ENCODE data around the gene MAML1.

Gene MAML1

GRCh38 chr5:179802207-179802883 lies 69.7 kb downstream of the MAML1 start:
- H3K36me3 ChIP-seq (ENCODE audit: control insufficient read depth in 4 of 4, insufficient read depth in 4 of 4, low read length in 3 of 4), result peaks cover 11 to 41% (median 34%) of the 10 kb centered on the region in 4 experiments
- ChIA-PET POLR2A (interaction anchor here (0.9 to 9.1 kb wide), 3 partner anchors 17 to 36 kb away, joined by 3 to 131 read pairs (median 3); partner anchors contain the start of gene SQSTM1), CTCF (interaction anchor here (0.7 to 5.2 kb wide), 20 partner anchors 9 to 99 kb away, joined by 3 to 124 read pairs (median 6); partner anchors contain the start of genes LTC4S, MAML1 and SQSTM1)
- peaks cover 4 to 44% (median 42%) of the 10 kb centered on the region in 4 experiments for H3K4me1 ChIP-seq (ENCODE audit: control extremely low read depth in 1 of 4, control insufficient read depth in 4 of 4, insufficient read depth in 4 of 4, low read length in 3 of 4)
- no peak overlapping the region for H3K4me3 ChIP-seq (ENCODE audit: control insufficient read depth in 1 of 7, extremely low read depth in 1 of 7, insufficient read depth in 4 of 7, low read depth in 2 of 7, low read length in 6 of 7)
- 96% methylated on average over 19 of the region's 19 CpGs for WGBS (ENCODE audit: insufficient coverage)
- H3K27ac ChIP-seq (ENCODE audit: insufficient read depth in 1 of 2, low read depth in 1 of 2, low read length in 2 of 2, poor library complexity in 1 of 2, severe bottlenecking in 2 of 2), result no peak overlapping the region
- no peaks in the 10 kb centered on the region for H3K9me3 ChIP-seq (ENCODE audit: control extremely low read depth in 1 of 5, control insufficient read depth in 4 of 5, insufficient read depth in 2 of 5, low read depth in 1 of 5, low read length in 4 of 5)
- no peak for DNase-seq
- H3K27me3 ChIP-seq (replicated peaks in 2 of 5; ENCODE audit: control insufficient read depth in 4 of 5, insufficient read depth in 5 of 5, low read length in 4 of 5), result no peaks in the 10 kb centered on the region

- CTCF ChIA-PET, result interaction anchor here (1.2 to 5.2 kb wide), 8 partner anchors 10 to 61 kb away, joined by 3 to 124 read pairs (median 24); partner anchors contain the start of genes LTC4S and SQSTM1
- Histone ChIP-seq H3K27ac (ENCODE audit: insufficient read depth in 1 of 2, low read depth in 1 of 2, low read length in 2 of 2, poor library complexity in 1 of 2, severe bottlenecking in 2 of 2) (peak overlapping the region in 1 of 2 experiments; percentile 25), H3K9me3 (ENCODE audit: control extremely low read depth in 1 of 5, control insufficient read depth in 4 of 5, insufficient read depth in 2 of 5, low read depth in 1 of 5, low read length in 4 of 5) (no peaks in the 10 kb centered on the region), H3K4me1 (ENCODE audit: control extremely low read depth in 1 of 4, control insufficient read depth in 4 of 4, insufficient read depth in 4 of 4, low read length in 3 of 4) (peaks cover 4 to 48% (median 42%) of the 10 kb centered on the region in 4 experiments), H3K36me3 (ENCODE audit: control insufficient read depth in 4 of 4, insufficient read depth in 4 of 4, low read length in 3 of 4) (peaks cover 11 to 39% (median 29%) of the 10 kb centered on the region in 4 experiments), H3K4me3 (ENCODE audit: control insufficient read depth in 1 of 7, extremely low read depth in 1 of 7, insufficient read depth in 4 of 7, low read depth in 2 of 7, low read length in 6 of 7) (peak overlapping the region in 2 of 7 experiments; percentile 19 to 42), H3K27me3 (replicated peaks in 2 of 5; ENCODE audit: control insufficient read depth in 4 of 5, insufficient read depth in 5 of 5, low read length in 4 of 5) (no peaks in the 10 kb centered on the region)
- 68% methylated on average over 3 of the region's 11 CpGs for WGBS (ENCODE audit: insufficient coverage)
- POLR2A ChIA-PET, result interaction anchor here (1.0 to 9.1 kb wide), 4 partner anchors 17 to 33 kb away, joined by 3 to 131 read pairs (median 7); partner anchors contain the start of gene SQSTM1
- peak in 1 of 3 donors; percentile 31 for DNase-seq
Measured at GRCh38 chr5:179802950-179803562, 70.4 kb downstream of the MAML1 start.

GRCh38 chr5:179803651-179804554 lies 71.3 kb downstream of the MAML1 start:
- Histone ChIP-seq H3K9me3 (ENCODE audit: control extremely low read depth in 1 of 5, control insufficient read depth in 4 of 5, insufficient read depth in 2 of 5, low read depth in 1 of 5, low read length in 4 of 5) (no peaks in the 10 kb centered on the region), H3K4me1 (ENCODE audit: control extremely low read depth in 1 of 4, control insufficient read depth in 4 of 4, insufficient read depth in 4 of 4, low read length in 3 of 4) (peaks cover 4 to 49% (median 42%) of the 10 kb centered on the region in 4 experiments), H3K4me3 (ENCODE audit: control insufficient read depth in 1 of 7, extremely low read depth in 1 of 7, insufficient read depth in 4 of 7, low read depth in 2 of 7, low read length in 6 of 7) (peak overlapping the region in 5 of 7 experiments; percentile 12 to 83 (median 75)), H3K27me3 (replicated peaks in 2 of 5; ENCODE audit: control insufficient read depth in 4 of 5, insufficient read depth in 5 of 5, low read length in 4 of 5) (no peaks in the 10 kb centered on the region), H3K27ac (ENCODE audit: insufficient read depth in 1 of 2, low read depth in 1 of 2, low read length in 2 of 2, poor library complexity in 1 of 2, severe bottlenecking in 2 of 2) (peak overlapping the region; percentile 62 to 64), H3K36me3 (ENCODE audit: control insufficient read depth in 4 of 4, insufficient read depth in 4 of 4, low read length in 3 of 4) (peaks cover 9 to 30% (median 22%) of the 10 kb centered on the region in 4 experiments)
- ChIA-PET POLR2A (interaction anchor here (0.6 to 9.1 kb wide), 6 partner anchors 12 to 32 kb away, joined by 3 to 131 read pairs (median 4); partner anchors contain the start of gene SQSTM1), CTCF (interaction anchor here (0.7 to 5.2 kb wide), 7 partner anchors 9 to 60 kb away, joined by 3 to 124 read pairs (median 19); partner anchors contain the start of genes LTC4S and SQSTM1)
- DNase-seq, result peak; percentile 63 to 88 (median 82)
- WGBS (ENCODE audit: insufficient coverage), result 30% methylated on average over 12 of the region's 18 CpGs

GRCh38 chr5:179804555-179804947 lies 71.9 kb downstream of the MAML1 start:
- Histone ChIP-seq H3K4me3 (ENCODE audit: control insufficient read depth in 1 of 7, extremely low read depth in 1 of 7, insufficient read depth in 4 of 7, low read depth in 2 of 7, low read length in 6 of 7) (peak overlapping the region in 6 of 7 experiments; percentile 19 to 83 (median 75)), H3K27ac (ENCODE audit: insufficient read depth in 1 of 2, low read depth in 1 of 2, low read length in 2 of 2, poor library complexity in 1 of 2, severe bottlenecking in 2 of 2) (peak overlapping the region in 1 of 2 experiments; percentile 62), H3K9me3 (ENCODE audit: control extremely low read depth in 1 of 5, control insufficient read depth in 4 of 5, insufficient read depth in 2 of 5, low read depth in 1 of 5, low read length in 4 of 5) (no peaks in the 10 kb centered on the region), H3K36me3 (ENCODE audit: control insufficient read depth in 4 of 4, insufficient read depth in 4 of 4, low read length in 3 of 4) (peaks cover 4 to 24% (median 15%) of the 10 kb centered on the region in 4 experiments), H3K4me1 (ENCODE audit: control extremely low read depth in 1 of 4, control insufficient read depth in 4 of 4, insufficient read depth in 4 of 4, low read length in 3 of 4) (peaks cover 4 to 49% (median 42%) of the 10 kb centered on the region in 4 experiments), H3K27me3 (replicated peaks in 2 of 5; ENCODE audit: control insufficient read depth in 4 of 5, insufficient read depth in 5 of 5, low read length in 4 of 5) (no peaks in the 10 kb centered on the region)
- CTCF ChIA-PET, result interaction anchor here (1.0 to 5.2 kb wide), 4 partner anchors 8 to 34 kb away, joined by 4 to 124 read pairs (median 36); partner anchors contain the start of gene SQSTM1
- no peak for DNase-seq
- 86% methylated on average over 8 of the region's 8 CpGs for WGBS (ENCODE audit: insufficient coverage)
- POLR2A ChIA-PET, result interaction anchor here (1.3 to 9.1 kb wide), 2 partner anchors 15 to 32 kb away, joined by 4 to 131 read pairs; partner anchors contain the start of gene SQSTM1

- ChIA-PET POLR2A (interaction anchor here (0.7 to 9.1 kb wide), 3 partner anchors 8 to 20 kb away, joined by 3 to 131 read pairs (median 4); partner anchors contain the start of gene SQSTM1), CTCF (interaction anchor here (0.9 to 1.5 kb wide), 2 partner anchors 10 to 14 kb away, joined by 4 read pairs; no protein-coding TSS in a partner anchor)
- peaks cover 4 to 49% (median 42%) of the 10 kb centered on the region in 4 experiments for H3K4me1 ChIP-seq (ENCODE audit: control extremely low read depth in 1 of 4, control insufficient read depth in 4 of 4, insufficient read depth in 4 of 4, low read length in 3 of 4)
- no peaks in the 10 kb centered on the region for H3K9me3 ChIP-seq (ENCODE audit: control extremely low read depth in 1 of 5, control insufficient read depth in 4 of 5, insufficient read depth in 2 of 5, low read depth in 1 of 5, low read length in 4 of 5)
- peak overlapping the region in 1 of 2 experiments; percentile 64 for H3K27ac ChIP-seq (ENCODE audit: insufficient read depth in 1 of 2, low read depth in 1 of 2, low read length in 2 of 2, poor library complexity in 1 of 2, severe bottlenecking in 2 of 2)
- no peak for DNase-seq
- H3K36me3 ChIP-seq (ENCODE audit: control insufficient read depth in 4 of 4, insufficient read depth in 4 of 4, low read length in 3 of 4), result peaks cover 0 to 18% (median 10%) of the 10 kb centered on the region in 4 experiments
- H3K27me3 ChIP-seq (replicated peaks in 2 of 5; ENCODE audit: control insufficient read depth in 4 of 5, insufficient read depth in 5 of 5, low read length in 4 of 5), result no peaks in the 10 kb centered on the region
- 62% methylated on average over 9 of the region's 9 CpGs for WGBS (ENCODE audit: insufficient coverage)
- peak overlapping the region in 6 of 7 experiments; percentile 65 to 83 (median 75) for H3K4me3 ChIP-seq (ENCODE audit: control insufficient read depth in 1 of 7, extremely low read depth in 1 of 7, insufficient read depth in 4 of 7, low read depth in 2 of 7, low read length in 6 of 7)
Measured at GRCh38 chr5:179805070-179805528, 72.5 kb downstream of the MAML1 start.
